GM21360 (cell line): ENCODE measurements around the gene PSMB8.

ENCODE experiments used
- ATAC-seq: cut with Tn5 transposase; IDR thresholded peaks from one replicate; pipeline ENCODE4 v1.9.1; 2021; ENCODE audit warnings: mild to moderate bottlenecking, moderate library complexity; ENCODE audit not compliant: unreplicated experiment

PSMB8 gene

GRCh38 chr6:32857156-32857891 is 13.5 kb upstream of the PSMB8 start:
- no peak for ATAC-seq

- no peak for ATAC-seq
These were observed 11.8 kb upstream of the PSMB8 start for GRCh38 chr6:32855467-32856174.

- ATAC-seq: no peak
These were observed 10.7 kb upstream of the PSMB8 start for GRCh38 chr6:32854376-32855178.

GRCh38 chr6:32853541-32854375 is 9.9 kb upstream of the PSMB8 start, which contains the start of the genes PSMB9 and TAP1:
PSMB9 (plus strand) TSS chr6:32854192; CDS start chr6:32854230, 38 bp downstream.
TAP1 (minus strand) TSS chr6:32853704; CDS start chr6:32853636, 68 bp downstream.
- ATAC-seq: peak; percentile 74

- ATAC-seq: peak; percentile 5
These were observed 9.1 kb upstream of the PSMB8 start for GRCh38 chr6:32852844-32853540.

- ATAC-seq: no peak
These were observed 8.4 kb upstream of the PSMB8 start for GRCh38 chr6:32852018-32852843.

- no peak for ATAC-seq
These were observed 7.2 kb upstream of the PSMB8 start for GRCh38 chr6:32851025-32851424.

GRCh38 chr6:32849126-32849525 is 5.3 kb upstream of the PSMB8 start:
- ATAC-seq: no peak

- no peak for ATAC-seq
These were observed 3.9 kb upstream of the PSMB8 start for GRCh38 chr6:32847795-32848194.

GRCh38 chr6:32847004-32847403 is 3.2 kb upstream of the PSMB8 start:
- no peak for ATAC-seq

GRCh38 chr6:32845384-32845884 is 1.6 kb upstream of the PSMB8 start:
- no peak for ATAC-seq

- no peak for ATAC-seq
These were observed 1.1 kb upstream of the PSMB8 start for GRCh38 chr6:32844839-32845383.

- ATAC-seq: no peak
These were observed 392 bp downstream of the PSMB8 start for GRCh38 chr6:32843331-32843978.

GRCh38 chr6:32842690-32843089 is 1.2 kb downstream of the PSMB8 start:
- ATAC-seq: no peak

- ATAC-seq: no peak
These were observed 1.7 kb downstream of the PSMB8 start for GRCh38 chr6:32842021-32842650.

- no peak for ATAC-seq
These were observed 3.1 kb downstream of the PSMB8 start for GRCh38 chr6:32840604-32841246.

GRCh38 chr6:32839356-32839755 is 4.5 kb downstream of the PSMB8 start:
- no peak for ATAC-seq
